Renal cortex interstitium (tissue), 11 donors: ENCODE results near the gene MKLN1. TPM values are rescaled to one million over a fixed set of nuclear protein-coding genes. Genes with fewer than 3 reads are reported as not detected.
"Not testable (repeated sequence)": the region's sequence is repeated elsewhere in the genome, so short reads cannot be mapped to it uniquely, and the experiment has no call there.

ENCODE experiments used
- DNase-seq, 11 donors: peaks; one replicate each; pipeline ENCODE4 v3.0.0-alpha.2; 2013; ENCODE audit warnings: low read depth in 9 of 11, low spot score in 4 of 11; ENCODE audit errors: extremely low read depth in 1 of 11
- polyA plus RNA-seq, 3 donors: library from polyadenylated mRNA; unstranded; fragments of 120-200 nt; gene quantifications; one replicate each; pipeline ENCODE4 v1.2.1, GENCODE V29; 2013; ENCODE audit not compliant: insufficient read length in 3 of 3

Gene MKLN1
- polyA plus RNA-seq, 3 donors = 37.8 to 43.3 (median 41.7) TPM

DNA sequence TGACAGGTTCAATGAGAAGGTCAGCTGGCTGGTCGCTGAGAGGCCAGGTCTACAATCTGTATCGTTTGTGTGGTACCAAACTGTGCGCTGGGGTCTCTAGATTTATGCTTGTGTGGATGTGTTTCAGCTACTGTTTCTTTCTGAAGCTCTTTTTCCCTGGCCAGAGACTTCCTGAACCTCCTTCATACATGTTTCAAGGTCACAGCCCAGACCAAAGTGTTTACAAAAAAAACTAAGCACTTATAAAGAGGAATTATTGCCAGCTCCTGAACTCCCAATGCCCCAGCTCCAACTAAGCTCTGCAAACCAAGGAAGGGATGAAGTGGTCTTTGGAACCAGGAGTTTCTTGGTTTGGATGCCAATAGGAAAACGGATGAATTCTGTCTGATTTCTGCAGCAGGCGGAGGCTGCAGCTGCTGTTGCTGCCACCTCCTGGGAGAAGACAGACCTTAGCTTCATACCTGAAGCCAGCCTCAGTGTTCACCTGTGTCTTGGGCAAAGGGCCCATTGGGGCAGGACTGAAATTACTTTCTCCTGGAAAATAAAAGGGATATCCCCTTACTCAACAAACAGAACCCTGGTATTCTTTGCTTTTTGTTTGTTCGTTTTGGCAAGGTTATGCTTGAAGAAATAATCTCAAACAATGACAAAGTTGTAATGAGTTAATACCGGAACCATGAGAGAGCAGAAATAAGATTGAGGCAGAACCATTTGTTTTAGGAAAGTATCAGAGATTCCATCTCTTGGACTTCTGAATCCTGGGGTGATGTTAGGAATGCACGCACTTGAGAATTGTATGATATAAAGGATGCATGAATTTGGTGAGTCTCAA lies 24.6 kb upstream of the MKLN1 start:
- no peak for DNase-seq

DNA sequence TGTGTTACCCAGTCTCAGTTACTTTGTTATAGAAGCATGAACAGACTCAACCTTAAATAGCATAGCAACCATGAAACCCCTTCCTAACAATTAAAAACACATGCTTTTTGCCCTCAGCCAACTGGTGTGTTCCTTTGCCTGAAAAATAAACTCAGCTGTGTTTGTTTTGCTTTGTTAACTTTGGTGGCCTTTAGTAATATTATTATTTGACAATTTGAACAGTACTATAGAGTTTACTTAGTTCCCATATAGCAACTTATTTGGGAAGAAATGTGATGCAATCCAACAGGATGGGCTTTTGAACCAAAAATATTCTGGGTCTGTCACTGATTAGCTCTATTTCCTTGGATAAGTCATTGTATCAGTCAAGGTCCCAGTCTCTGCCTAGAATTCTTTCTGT lies 22.5 kb upstream of the MKLN1 start:
- no peak for DNase-seq

DNA sequence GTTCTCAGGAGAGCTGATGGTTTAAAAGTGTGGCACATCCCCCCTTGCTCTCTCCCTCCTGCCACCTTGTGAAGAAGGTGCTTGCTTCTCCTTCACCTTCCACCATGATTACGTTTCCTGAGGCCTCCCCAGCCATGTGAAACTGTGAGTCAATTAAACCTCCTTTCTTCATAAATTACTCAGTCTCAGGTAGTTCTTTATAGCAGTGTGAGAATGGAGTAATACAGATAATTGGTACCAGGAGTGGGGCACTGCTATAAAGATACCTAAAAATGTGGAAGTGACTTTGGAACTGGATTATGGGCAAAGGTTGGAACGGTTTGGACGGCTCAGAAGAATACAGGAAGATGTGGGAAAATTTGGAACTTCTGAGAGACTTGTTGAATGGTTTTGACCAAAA lies 21.6 kb upstream of the MKLN1 start:
- not testable (repeated sequence) for DNase-seq

DNA sequence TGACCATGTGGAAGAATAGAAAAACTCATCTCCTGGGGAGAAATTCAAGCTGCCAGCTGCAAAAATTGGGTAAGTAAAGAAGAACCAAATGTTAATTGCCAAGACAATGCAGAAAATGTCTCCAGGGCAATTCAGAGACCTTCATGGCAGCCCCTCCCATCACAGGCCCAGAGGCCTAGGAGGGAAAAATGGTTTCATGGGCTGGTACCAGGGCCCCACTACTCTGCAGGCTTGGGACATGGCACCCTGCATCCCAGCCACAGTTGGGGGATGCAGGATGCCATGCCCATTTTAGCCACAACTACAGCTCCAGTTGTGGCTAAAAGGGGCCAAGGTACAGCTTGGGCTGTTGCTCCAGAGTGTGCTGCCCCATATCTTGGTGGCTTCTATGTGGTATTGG lies 20.9 kb upstream of the MKLN1 start:
- no peak for DNase-seq

DNA sequence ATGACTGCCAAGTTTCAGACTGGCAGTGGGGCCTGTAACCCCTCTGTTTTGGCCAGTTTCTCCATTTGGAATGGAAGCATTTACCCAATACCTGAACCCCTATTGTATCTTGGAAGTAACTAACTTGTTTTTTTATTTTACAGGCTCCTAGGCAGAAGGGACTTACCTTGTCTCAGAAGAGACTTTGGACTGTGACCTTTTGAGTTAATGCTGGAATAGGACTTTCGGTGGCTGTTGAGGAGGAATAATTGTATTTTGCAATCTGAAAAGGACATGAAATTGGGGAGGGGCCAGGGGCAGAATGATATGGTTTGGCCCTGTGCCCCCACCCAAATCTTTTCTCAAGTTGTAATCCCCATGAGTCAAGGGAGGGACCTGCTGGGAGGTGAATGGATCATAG lies 20.0 kb upstream of the MKLN1 start:
- no peak for DNase-seq

DNA sequence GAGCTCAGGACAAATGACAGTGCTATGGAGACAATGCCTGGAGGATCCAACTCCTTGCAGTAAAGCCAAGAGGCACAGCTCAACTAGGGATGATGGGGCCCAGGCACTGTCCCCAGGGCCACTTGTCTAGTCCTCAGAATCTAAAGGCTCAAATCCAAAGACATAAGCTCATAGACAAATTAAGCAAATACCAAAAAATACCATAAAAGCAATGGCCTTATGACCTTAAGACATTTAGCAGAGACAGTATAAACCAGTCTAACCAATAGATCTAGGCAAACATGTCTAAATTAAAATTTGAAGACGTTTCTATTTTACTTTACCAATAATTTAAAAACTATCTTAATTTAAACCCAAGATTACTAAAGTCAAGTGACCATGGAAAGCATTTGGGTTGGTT lies 14.8 kb upstream of the MKLN1 start:
- no peak for DNase-seq

DNA sequence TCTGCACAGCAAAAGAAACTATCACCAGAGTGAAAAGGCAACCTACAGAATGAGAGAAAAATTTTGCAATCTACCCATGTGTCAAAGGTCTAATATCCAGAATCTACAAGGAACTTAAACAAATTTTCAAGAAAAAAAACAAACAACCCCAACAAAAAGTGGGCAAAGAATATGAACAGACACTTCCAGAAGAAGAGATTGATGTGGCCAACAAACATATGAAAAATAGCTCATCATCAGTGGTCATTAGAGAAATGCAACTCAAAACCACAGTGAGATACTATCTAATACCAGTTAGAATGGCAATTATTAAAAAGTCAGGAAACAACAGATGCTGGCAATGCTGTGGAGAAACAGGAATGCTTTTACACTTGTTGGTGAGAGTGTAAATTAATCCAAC lies 7.1 kb upstream of the MKLN1 start:
- DNase-seq = no peak

DNA sequence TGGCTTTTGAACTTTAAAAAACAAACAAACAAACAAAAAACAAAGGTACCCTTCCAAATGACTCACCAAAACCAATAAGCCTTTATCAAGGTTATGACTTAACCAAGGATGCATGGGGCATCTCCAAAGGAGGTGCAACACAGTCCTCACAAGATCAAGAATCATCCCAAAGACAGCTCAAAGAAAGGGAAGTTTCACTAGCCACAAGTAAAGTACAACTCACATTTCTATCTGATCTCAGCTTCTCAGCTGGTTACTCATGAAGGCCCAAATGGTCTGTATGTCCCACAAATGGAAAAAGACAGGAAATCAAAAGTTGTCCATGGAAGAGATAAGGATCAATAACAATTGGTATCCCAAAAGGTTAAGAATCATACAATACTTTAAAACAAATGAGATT lies 6.0 kb upstream of the MKLN1 start:
- no peak for DNase-seq

DNA sequence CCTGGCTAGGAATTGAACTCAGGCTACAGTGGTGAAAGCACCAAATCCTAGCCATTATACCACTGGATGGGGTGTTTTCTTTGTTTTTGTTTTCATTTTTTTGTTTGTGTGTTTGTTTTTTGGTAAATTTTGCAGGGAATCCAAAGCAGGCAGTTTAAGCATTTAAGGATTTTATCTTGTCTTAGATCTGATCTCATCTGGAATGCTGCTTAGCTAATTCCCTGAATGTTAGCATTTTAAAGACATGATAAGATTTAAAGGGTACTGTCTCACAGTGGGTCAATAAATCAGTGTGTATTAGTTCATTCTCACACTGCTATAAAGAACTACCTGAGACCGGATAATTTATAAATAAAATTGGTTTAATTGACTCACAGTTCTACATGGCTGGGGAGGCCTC lies 5.6 kb upstream of the MKLN1 start:
- no peak for DNase-seq

DNA sequence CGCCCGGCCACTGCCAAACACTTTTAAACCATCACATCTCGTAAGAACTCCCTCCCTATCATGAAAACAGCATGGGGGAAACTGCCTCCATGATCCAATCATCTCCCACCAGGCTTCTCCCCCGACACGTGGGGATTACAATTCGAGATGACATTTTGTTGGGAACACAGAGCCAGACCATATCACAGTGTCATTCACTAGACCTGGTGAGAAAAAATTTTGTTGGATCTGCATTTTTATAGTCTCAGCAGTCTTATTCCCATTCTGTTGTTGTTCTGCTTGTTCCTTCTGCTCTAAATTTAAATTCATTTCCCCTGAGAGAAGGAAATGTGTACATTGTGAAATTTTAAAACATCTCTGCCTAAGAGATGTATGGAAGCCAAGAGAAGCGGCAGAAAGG lies 4.8 kb upstream of the MKLN1 start:
- no peak for DNase-seq

DNA sequence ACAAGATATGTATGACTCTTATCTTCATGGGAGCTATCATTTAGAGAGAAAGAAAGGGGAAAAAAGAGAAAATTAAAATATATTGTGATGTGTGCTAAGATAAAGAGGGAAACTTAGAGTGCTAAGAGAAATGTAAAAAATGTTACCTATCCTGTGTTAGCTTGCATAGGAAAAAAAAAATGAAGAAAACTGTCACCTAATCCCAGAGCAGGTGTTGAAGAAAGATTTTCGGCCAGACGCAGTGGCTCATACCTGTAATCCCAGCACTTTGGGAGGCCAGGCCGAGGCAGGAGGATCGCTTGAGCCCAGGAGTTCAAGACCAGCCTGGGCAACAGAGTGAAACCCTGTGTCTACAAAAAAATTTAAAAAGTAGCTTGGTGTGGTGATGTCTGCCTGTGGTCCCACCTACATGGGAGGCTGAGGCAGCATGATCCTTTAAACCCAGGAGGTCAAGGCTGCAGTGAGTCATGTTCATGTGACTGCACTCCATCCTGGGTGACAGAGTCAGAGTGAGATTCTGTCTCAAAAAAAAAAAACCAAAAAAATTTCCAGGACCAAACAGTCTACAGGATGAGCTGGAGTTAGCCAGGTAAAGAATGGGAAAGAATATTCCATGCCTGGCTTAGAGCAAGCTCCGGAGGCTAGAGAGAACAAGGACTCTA lies 2.4 kb upstream of the MKLN1 start:
- DNase-seq = no peak

DNA sequence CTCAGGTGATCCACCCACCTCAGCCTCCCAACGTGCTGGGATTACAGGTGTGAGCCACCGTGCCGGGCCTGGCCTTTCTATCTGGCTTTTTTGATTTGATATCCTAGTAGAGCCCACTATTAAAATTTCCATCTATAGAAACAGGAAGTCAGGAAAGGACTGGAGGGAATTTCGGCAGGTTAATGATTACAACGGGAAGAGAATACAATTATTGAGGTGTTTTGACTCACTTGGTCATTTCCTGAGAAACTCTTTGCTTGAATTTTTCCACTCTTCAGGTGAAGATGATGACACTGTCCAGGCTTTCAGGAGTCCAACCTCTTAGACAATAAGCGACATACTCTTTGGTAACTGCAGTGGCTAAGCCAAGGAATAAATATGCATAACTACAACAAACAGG lies 1.1 kb upstream of the MKLN1 start:
- DNase-seq = no peak

DNA sequence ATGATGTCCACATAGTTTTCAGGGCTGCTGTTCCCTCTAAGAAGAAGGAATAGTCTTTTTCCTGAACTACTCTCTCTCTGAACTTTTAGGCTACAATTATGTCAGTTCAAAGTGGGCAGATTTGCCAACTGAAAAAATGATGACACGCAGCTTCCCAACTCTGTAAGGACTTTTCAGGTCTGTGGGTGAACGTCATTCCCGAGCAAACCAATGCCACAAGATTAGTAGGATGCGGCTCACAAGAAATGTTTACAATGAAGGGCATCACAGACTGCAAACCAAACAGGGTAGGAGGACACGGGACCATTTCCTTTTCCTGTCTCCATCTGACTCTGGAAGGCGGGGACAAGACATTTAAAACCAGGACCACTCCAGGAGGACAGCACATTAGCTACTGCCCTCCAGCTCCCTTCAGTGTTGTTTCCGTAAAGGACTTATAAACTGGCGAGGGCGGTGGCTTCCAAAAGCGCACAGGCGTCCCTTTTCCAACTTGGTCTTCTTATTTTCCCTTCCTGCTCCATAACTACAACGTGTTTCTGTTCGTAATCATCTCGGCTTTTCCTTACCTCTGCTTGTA lies 539 bp upstream of the MKLN1 start:
- peak in 6 of 11 donors; percentile 18 to 55 (median 40) for DNase-seq

DNA sequence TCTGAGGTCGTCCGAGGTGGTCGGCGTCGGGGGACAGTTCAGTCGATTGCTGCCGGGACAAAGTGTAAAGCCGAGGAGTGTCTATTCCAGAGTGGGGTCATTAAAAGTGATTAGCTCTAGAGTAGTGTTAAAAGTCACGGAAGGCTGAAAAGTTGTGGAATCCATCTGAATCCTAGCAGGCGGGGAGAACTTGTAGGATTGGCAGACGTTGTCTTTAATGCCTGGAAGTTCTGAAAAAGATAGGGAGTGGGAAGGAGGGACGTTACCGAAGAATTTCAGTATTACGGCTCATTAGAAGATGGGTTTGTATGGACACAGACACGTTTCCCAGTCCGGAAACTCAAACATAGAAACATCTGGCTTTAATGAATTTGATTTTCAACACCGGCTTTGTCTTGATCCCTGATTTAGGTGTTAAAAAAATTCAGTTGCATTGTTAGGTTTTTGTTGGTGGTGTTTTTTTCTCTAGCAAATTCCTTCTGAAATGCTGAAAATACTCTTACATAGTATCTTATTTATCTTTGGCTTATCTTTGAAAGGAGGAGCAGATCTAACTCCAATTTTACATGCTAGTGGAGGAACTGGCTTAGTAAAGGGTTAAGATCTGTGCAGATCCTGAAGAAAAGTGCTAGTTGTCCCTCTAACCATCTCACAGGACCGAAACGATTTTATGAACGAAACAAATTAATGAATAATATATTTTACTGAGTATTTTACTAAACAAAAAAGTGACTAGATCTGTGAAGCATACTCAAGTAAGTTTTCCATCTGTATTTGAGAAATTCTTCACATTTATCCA lies 900 bp downstream of the MKLN1 start:
- peak in 6 of 11 donors; percentile 18 to 55 (median 36) for DNase-seq

DNA sequence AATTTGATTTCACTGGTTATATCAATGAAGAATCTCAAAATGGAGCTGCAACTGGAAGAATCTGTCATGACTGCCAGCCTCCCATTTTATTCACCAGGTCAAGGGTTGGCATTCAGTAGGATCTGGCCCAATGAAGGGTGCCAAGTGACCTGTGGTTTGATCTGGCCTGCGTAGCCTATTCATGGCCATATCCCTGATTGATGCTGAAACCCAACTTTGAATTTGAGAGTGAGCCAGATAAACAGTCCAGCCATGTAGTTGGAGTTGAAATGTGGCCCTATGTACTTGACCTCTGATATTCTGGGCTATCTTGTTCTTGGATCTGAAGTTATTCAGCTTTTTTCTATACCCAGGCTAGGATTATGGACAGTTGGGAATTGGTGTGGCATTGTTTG lies 1.5 kb downstream of the MKLN1 start:
- DNase-seq = no peak

DNA sequence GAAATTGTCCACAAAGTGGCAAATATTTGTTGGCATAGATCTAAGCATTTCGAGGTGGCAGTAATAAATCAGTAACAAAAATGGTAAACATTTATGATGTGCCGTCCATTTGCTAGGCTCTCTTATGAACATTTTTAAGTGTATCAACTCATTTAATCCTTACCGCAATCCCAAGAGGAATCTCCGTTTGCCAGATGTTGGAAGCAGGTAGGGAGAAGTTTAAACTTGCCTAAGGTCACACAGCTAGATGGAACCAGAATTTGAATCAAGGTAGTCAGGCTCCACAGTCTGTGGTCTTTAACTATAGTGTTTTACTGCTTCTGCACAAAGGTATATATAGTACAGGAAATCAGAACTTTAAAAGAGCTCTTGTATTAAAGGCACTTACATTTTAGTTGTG lies 2.6 kb downstream of the MKLN1 start:
- no peak for DNase-seq

DNA sequence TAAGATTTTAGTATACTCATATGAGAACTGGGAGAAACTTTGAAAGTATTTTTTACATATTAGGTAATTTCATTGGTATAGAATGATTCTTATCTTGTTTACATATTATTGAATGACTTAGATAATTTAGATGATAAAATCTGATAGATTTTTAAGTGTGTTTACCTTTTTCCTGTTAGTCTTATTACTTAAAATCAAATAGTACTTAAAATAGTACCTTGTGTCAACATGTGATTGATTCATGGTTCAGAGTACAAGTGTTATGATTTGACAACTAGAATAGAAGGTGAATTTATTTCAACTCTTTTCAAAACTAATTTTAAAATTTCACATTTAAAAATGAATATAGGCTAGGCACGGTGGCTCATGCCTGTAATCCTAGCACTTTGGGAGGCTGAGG lies 4.1 kb downstream of the MKLN1 start:
- no peak for DNase-seq

DNA sequence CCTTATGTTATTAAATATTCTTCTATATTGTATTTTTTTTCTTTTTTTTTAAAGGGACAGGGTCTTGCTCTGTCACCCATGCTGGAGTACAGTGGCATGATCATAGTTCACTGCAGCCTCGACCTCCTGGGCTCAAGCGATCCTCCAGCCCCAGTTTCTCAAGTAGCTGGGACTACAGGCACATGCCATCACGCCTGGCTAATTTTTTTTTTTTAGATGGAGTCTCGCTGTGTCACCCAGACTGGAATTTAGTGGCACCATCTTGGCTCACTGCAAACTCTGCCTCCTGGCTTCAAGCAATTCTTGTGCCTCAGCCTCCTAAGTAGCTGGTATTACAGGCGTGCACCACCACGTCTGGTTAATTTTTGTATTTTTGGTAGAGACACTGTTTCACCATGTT lies 5.1 kb downstream of the MKLN1 start:
- DNase-seq = not testable (repeated sequence)

DNA sequence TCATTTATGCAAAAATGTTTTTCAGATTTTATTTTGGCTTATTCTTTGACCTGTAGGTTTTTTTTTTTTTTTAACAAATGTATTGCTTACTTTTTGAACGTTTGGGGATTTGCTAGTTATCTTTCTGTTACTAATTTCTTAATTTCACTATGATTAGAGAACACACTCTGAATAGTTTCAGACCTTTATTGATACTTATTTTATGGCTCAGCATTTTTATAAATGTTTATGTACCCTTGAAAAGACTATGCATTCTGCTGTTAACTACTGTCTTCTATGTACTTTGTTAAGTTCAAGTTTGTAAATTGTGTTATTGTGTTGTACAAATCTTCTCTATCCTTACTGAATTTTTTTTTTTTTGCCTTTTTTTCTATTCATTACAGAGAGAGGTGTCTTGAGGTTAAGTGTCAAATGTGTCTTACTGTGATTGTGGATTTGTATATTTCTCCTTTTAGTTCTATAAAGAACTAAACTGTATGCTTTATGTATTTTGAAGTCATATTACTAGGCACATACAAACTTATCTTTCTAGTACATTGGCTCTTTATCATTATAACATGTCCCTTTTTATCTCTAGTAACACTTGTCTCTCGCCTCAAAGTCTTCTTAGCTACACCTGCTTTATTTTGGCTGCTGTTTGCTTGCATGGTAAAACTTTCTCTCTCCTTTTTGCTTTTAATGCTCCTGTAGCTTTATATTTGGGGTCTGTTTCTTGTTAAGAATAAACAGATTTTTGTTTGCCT lies 8.1 kb downstream of the MKLN1 start:
- no peak for DNase-seq
